Daoy (cell line): ENCODE measurements around the gene WDR6. TPM values are rescaled to one million over a fixed set of nuclear protein-coding genes. Genes with fewer than 3 reads are reported as not detected.

ENCODE experiments used
- DNase-seq: peaks from one replicate; pipeline ENCODE4 v3.0.0-alpha.2; 2015; ENCODE audit warnings: low read depth
- total RNA-seq: library from RNA; depleted of rRNA; stranded (reverse); fragments of >200 nt; shearing (Covaris generic); gene quantifications from 2 replicates; pipeline ENCODE4 v1.2.3, GENCODE V29; 2014; rRNA removed

Gene WDR6, protein sequence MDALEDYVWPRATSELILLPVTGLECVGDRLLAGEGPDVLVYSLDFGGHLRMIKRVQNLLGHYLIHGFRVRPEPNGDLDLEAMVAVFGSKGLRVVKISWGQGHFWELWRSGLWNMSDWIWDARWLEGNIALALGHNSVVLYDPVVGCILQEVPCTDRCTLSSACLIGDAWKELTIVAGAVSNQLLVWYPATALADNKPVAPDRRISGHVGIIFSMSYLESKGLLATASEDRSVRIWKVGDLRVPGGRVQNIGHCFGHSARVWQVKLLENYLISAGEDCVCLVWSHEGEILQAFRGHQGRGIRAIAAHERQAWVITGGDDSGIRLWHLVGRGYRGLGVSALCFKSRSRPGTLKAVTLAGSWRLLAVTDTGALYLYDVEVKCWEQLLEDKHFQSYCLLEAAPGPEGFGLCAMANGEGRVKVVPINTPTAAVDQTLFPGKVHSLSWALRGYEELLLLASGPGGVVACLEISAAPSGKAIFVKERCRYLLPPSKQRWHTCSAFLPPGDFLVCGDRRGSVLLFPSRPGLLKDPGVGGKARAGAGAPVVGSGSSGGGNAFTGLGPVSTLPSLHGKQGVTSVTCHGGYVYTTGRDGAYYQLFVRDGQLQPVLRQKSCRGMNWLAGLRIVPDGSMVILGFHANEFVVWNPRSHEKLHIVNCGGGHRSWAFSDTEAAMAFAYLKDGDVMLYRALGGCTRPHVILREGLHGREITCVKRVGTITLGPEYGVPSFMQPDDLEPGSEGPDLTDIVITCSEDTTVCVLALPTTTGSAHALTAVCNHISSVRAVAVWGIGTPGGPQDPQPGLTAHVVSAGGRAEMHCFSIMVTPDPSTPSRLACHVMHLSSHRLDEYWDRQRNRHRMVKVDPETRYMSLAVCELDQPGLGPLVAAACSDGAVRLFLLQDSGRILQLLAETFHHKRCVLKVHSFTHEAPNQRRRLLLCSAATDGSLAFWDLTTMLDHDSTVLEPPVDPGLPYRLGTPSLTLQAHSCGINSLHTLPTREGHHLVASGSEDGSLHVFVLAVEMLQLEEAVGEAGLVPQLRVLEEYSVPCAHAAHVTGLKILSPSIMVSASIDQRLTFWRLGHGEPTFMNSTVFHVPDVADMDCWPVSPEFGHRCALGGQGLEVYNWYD
- 32.6 and 33.3 TPM in 2 replicates for total RNA-seq

GRCh38 chr3:49007068-49007770, at the start of gene WDR6:
Gene WDR6 (plus strand): TSS chr3:49007391. CDS start chr3:49007432, 41 bp downstream.
- DNase-seq = peak; percentile 97

DNA sequence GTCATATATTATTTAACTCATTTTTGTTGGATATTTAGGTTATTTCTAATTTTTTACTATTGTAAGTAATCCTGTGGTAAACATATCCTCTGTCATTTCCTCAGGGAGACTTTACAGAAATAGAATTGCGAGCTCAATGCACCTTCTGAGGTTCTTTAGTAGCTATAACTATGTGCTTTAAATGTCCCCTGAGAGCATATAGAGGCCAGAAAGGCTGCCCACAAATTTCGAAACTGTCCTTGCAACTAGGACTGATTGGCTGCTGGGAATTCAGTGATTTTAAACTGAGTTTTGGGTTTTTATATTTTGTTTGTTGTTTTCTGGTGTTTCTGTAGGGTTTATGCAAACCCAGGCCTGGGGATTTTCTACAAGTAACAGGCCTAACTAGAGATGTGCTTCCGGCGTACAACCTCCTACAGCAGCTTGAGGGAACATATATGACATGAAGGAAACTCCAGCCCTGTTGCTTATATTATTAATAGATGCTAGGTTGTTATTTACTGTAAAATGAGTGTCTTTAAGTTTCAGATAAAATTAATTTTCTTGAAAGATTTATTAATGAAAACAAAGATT, 46.3 kb upstream of the WDR6 start:
- no peak for DNase-seq

GRCh38 chr3:48962340-48962739, 44.9 kb upstream of the WDR6 start:
- DNase-seq = no peak

GRCh38 chr3:48962939-48963338, 44.3 kb upstream of the WDR6 start:
- no peak for DNase-seq

DNA sequence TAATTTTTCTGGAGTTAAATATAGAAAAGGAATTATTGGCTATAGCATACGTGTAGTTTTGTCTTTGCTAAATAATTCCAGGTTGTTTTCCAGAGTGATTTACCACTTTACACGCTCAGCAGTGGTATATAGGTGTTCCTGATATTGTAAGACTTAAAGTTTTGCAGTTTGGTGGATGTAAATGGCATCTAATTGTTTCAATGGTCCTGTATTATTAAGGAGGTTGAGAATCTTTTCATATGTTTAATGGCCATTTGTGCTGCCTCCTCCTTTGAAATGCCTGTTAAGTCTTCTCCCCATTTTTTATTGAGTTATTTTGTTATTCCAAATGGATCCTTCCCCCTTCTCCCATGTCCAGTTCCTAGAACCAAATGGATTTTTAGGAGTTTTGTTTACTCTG, 43.6 kb upstream of the WDR6 start:
- no peak for DNase-seq

- no peak for DNase-seq
These were observed 40.8 kb upstream of the WDR6 start for GRCh38 chr3:48966367-48966766.

GRCh38 chr3:48966876-48967361, 40.3 kb upstream of the WDR6 start:
- DNase-seq = no peak

DNA sequence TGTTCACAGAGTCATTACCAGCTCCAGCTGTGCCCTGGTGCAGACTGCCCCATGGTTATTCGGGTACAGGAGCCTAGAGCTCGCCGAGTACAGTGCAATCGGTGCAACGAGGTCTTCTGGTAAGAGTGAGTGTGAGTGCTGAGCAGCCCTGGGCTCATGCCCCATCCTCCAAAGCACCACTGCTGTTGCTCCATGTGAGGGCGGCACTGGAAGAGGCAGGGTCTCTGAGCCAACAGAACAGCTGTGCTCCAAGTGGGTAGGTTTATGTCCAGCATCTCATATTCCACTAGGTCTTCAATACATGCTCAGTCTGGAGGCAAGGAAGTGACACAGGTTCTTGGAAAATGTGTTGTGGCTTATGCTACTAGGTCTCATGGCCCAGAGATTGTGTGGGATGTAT, 36.6 kb upstream of the WDR6 start:
- no peak for DNase-seq

GRCh38 chr3:48974076-48974864, 32.9 kb upstream of the WDR6 start:
- no peak for DNase-seq

GRCh38 chr3:48979451-48979850, 27.7 kb upstream of the WDR6 start:
- DNase-seq = no peak

DNA sequence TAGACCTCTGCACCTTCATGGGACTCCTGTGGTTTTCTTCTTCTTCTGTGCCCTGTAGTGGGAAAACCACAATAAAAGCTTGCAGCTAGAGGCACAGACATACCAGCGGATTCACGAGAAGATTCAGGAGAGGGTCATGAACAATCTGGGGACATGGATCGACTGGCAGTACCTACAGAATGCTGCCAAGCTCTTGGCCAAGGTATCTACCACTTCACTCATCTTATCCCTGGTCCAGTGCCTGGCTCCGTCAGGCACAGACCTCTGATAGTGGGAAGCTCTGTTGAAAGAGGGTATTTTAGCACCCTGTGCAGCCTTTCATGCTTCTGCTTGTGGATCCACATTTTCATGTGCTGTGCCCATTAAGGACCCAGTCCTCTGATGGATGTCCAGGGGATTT, 26.9 kb upstream of the WDR6 start:
- no peak for DNase-seq

DNA sequence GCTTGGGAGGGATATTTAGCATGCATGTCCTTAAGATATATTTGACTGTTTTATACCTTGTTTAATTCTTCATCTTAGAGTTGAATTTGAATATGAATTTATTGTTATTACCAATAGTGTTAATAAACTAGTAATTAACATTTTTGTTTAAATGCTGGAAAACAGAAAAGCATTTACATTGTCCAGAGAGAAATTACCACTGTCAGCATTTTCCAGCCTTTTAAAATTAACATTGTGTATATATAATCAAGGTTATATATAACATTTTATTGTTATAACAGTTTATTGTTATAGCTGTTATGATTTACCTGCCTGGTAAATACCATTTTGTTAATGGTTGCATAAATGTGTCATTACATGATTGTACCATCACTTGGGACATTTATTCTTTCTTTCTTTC, 25.2 kb upstream of the WDR6 start:
- no peak for DNase-seq

- no peak for DNase-seq
These were observed 24.5 kb upstream of the WDR6 start for GRCh38 chr3:48982686-48983085.

- DNase-seq = no peak
These were observed 24.1 kb upstream of the WDR6 start for GRCh38 chr3:48983096-48983495.

GRCh38 chr3:48984663-48985062, 22.5 kb upstream of the WDR6 start:
- no peak for DNase-seq

- no peak for DNase-seq
These were observed 21.3 kb upstream of the WDR6 start for GRCh38 chr3:48985831-48986376.

GRCh38 chr3:48989126-48989795, 17.9 kb upstream of the WDR6 start:
- DNase-seq = no peak

- peak; percentile 92 for DNase-seq
These were observed 17.2 kb upstream of the WDR6 start, which contains the start of gene P4HTM for GRCh38 chr3:48989796-48990635. Gene P4HTM (plus strand): TSS chr3:48990241. CDS start chr3:48990257, 16 bp downstream.
